ENCODE results near the gene FAM124A. TPM values are rescaled to one million over a fixed set of nuclear protein-coding genes. Genes with fewer than 3 reads are reported as not detected.

The FAM124A gene
- total and polyA plus RNA-seq, 2 of the 8 experiments (the other 6 are each of a cell fraction or from before 2014, with no cell fraction given), result 40.7 to 49.9 TPM

- TF ChIP-seq, protein P1, sequence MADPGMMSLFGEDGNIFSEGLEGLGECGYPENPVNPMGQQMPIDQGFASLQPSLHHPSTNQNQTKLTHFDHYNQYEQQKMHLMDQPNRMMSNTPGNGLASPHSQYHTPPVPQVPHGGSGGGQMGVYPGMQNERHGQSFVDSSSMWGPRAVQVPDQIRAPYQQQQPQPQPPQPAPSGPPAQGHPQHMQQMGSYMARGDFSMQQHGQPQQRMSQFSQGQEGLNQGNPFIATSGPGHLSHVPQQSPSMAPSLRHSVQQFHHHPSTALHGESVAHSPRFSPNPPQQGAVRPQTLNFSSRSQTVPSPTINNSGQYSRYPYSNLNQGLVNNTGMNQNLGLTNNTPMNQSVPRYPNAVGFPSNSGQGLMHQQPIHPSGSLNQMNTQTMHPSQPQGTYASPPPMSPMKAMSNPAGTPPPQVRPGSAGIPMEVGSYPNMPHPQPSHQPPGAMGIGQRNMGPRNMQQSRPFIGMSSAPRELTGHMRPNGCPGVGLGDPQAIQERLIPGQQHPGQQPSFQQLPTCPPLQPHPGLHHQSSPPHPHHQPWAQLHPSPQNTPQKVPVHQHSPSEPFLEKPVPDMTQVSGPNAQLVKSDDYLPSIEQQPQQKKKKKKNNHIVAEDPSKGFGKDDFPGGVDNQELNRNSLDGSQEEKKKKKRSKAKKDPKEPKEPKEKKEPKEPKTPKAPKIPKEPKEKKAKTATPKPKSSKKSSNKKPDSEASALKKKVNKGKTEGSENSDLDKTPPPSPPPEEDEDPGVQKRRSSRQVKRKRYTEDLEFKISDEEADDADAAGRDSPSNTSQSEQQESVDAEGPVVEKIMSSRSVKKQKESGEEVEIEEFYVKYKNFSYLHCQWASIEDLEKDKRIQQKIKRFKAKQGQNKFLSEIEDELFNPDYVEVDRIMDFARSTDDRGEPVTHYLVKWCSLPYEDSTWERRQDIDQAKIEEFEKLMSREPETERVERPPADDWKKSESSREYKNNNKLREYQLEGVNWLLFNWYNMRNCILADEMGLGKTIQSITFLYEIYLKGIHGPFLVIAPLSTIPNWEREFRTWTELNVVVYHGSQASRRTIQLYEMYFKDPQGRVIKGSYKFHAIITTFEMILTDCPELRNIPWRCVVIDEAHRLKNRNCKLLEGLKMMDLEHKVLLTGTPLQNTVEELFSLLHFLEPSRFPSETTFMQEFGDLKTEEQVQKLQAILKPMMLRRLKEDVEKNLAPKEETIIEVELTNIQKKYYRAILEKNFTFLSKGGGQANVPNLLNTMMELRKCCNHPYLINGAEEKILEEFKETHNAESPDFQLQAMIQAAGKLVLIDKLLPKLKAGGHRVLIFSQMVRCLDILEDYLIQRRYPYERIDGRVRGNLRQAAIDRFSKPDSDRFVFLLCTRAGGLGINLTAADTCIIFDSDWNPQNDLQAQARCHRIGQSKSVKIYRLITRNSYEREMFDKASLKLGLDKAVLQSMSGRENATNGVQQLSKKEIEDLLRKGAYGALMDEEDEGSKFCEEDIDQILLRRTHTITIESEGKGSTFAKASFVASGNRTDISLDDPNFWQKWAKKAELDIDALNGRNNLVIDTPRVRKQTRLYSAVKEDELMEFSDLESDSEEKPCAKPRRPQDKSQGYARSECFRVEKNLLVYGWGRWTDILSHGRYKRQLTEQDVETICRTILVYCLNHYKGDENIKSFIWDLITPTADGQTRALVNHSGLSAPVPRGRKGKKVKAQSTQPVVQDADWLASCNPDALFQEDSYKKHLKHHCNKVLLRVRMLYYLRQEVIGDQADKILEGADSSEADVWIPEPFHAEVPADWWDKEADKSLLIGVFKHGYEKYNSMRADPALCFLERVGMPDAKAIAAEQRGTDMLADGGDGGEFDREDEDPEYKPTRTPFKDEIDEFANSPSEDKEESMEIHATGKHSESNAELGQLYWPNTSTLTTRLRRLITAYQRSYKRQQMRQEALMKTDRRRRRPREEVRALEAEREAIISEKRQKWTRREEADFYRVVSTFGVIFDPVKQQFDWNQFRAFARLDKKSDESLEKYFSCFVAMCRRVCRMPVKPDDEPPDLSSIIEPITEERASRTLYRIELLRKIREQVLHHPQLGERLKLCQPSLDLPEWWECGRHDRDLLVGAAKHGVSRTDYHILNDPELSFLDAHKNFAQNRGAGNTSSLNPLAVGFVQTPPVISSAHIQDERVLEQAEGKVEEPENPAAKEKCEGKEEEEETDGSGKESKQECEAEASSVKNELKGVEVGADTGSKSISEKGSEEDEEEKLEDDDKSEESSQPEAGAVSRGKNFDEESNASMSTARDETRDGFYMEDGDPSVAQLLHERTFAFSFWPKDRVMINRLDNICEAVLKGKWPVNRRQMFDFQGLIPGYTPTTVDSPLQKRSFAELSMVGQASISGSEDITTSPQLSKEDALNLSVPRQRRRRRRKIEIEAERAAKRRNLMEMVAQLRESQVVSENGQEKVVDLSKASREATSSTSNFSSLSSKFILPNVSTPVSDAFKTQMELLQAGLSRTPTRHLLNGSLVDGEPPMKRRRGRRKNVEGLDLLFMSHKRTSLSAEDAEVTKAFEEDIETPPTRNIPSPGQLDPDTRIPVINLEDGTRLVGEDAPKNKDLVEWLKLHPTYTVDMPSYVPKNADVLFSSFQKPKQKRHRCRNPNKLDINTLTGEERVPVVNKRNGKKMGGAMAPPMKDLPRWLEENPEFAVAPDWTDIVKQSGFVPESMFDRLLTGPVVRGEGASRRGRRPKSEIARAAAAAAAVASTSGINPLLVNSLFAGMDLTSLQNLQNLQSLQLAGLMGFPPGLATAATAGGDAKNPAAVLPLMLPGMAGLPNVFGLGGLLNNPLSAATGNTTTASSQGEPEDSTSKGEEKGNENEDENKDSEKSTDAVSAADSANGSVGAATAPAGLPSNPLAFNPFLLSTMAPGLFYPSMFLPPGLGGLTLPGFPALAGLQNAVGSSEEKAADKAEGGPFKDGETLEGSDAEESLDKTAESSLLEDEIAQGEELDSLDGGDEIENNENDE (IDR thresholded peaks at IDR 0.05; ENCODE audit: insufficient replicate concordance, low read length), result no peak
- TF ChIP-seq PHF8 (conservative IDR thresholded peaks at IDR 0.05; ENCODE audit: low read depth, low read length) (no peak), EZH2 (IDR thresholded peaks at IDR 0.05; ENCODE audit: low read depth, low read length, severe bottlenecking) (no peak), BCL11A (IDR thresholded peaks at IDR 0.05; ENCODE audit: low read depth in 2 of 2, low read length in 2 of 2) (no peak), YY1 (IDR thresholded peaks at IDR 0.05; ENCODE audit: low read depth, low read length) (no peak), RBBP5 (IDR thresholded peaks at IDR 0.05; ENCODE audit: borderline replicate concordance, low read depth, low read length) (no peak), EP300 (IDR thresholded peaks at IDR 0.05; ENCODE audit: borderline replicate concordance in 1 of 2, low read depth in 2 of 2, low read length in 2 of 2) (no peak), SRF (IDR thresholded peaks at IDR 0.05; ENCODE audit: low read depth, low read length) (no peak), KDM1A (IDR thresholded peaks at IDR 0.05; ENCODE audit: borderline replicate concordance, low read length) (no peak)
- TF ChIP-seq, protein P2, sequence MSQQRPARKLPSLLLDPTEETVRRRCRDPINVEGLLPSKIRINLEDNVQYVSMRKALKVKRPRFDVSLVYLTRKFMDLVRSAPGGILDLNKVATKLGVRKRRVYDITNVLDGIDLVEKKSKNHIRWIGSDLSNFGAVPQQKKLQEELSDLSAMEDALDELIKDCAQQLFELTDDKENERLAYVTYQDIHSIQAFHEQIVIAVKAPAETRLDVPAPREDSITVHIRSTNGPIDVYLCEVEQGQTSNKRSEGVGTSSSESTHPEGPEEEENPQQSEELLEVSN (IDR thresholded peaks at IDR 0.05), result no peak
Observed at GRCh38 chr13:51331354-51331861, 109.2 kb downstream of the FAM124A start (continued).

Data from H1 (cell line).